Body of pancreas (tissue), 4 donors: ENCODE data around the gene ATG2B.

Source experiments
- POLR2A ChIP-seq, 3 donors: fragments of 450-650 bp; IDR thresholded peaks; one replicate each; pipeline ENCODE4 v1.6.1; 2016; ENCODE audit warnings: antibody characterized with exemption in 3 of 3, mild to moderate bottlenecking in 2 of 3
- TF ChIP-seq, protein P1 (sequence below), 7 experiments: fragments of 450-650 bp in 4 of 7; fragments of 200-600 bp in 3 of 7; sonication (generic) in 3 of 7; IDR thresholded peaks; one replicate each; pipeline ENCODE4 v1.5.1; 2016 to 2019; ENCODE audit warnings: antibody characterized with exemption in 7 of 7

GRCh38 chr14:96267336-96267735, 95.8 kb downstream of the ATG2B start:
- peak in 2 of 3 donors; percentile 51 to 60 for TF ChIP-seq POLR2A (IDR thresholded peaks at IDR 0.05)
- TF ChIP-seq, protein P1, sequence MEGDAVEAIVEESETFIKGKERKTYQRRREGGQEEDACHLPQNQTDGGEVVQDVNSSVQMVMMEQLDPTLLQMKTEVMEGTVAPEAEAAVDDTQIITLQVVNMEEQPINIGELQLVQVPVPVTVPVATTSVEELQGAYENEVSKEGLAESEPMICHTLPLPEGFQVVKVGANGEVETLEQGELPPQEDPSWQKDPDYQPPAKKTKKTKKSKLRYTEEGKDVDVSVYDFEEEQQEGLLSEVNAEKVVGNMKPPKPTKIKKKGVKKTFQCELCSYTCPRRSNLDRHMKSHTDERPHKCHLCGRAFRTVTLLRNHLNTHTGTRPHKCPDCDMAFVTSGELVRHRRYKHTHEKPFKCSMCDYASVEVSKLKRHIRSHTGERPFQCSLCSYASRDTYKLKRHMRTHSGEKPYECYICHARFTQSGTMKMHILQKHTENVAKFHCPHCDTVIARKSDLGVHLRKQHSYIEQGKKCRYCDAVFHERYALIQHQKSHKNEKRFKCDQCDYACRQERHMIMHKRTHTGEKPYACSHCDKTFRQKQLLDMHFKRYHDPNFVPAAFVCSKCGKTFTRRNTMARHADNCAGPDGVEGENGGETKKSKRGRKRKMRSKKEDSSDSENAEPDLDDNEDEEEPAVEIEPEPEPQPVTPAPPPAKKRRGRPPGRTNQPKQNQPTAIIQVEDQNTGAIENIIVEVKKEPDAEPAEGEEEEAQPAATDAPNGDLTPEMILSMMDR (IDR thresholded peaks at IDR 0.05), result no peak
